Tibial nerve (tissue), 3 donors: Measurements from ENCODE around the gene ATP1B1.

Experiments used
- CTCF ChIP-seq, 5 experiments: fragments of 200-600 bp in 3 of 5; fragments of 450-650 bp in 2 of 5; sonication (generic) in 3 of 5; IDR thresholded peaks; one replicate each; pipeline ENCODE4 v1.5.1; 2016 to 2019; ENCODE audit warnings: antibody characterized with exemption in 5 of 5, mild to moderate bottlenecking in 3 of 5, moderate library complexity in 2 of 5
- POLR2A ChIP-seq, 2 donors: fragments of 450-650 bp; IDR thresholded peaks; one replicate each; pipeline ENCODE4 v1.6.1; 2017; ENCODE audit warnings: antibody characterized with exemption in 2 of 2, mild to moderate bottlenecking in 2 of 2, moderate library complexity in 2 of 2

GRCh38 chr1:169090308-169090899 is 16.1 kb upstream of the ATP1B1 start:
- TF ChIP-seq POLR2A (IDR thresholded peaks at IDR 0.05) (no peak), CTCF (IDR thresholded peaks at IDR 0.05) (no peak)
